NT2/D1 (cell line): Measurements from ENCODE around the gene GARRE1.

Source experiments
- YY1 ChIP-seq: IDR thresholded peaks from 2 replicates; pipeline ENCODE4 v1.6.1; 2011; ENCODE audit not compliant: insufficient read length, insufficient read depth
- ZNF274 ChIP-seq: IDR thresholded peaks from 2 replicates; pipeline ENCODE4 v1.6.1; 2011; ENCODE audit warnings: mild to moderate bottlenecking, low read depth, low read length

DNA sequence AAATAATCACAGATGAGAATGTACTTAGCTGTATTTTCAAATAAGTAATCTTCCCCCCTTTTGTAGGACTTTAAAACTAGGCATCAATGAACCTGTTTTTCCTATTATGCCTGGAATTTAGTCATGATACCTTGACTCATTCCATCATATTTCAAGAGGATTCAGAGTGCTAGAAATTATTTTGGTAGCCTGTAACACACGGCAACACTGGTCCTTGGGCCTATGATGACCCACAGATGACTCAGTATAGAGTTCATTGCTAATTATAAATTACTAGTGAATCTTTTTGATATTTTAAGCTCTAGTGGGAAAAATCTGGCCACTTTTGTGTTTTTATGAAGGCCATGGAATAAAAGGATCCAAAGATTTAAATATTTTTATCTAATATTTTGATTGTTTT is 26.0 kb upstream of the GARRE1 start:
- no peak for TF ChIP-seq ZNF274
- no peak for TF ChIP-seq YY1
